Activated CD8-positive, alpha-beta memory T cell treated with anti-CD3 and anti-CD28 coated beads for 36 hours (primary cell): ENCODE data around the gene CST1. TPM values are rescaled to one million over a fixed set of nuclear protein-coding genes. Genes with fewer than 3 reads are reported as not detected.
"Not testable (repeated sequence)": the region's sequence is repeated elsewhere in the genome, so short reads cannot be mapped to it uniquely, and the experiment has no call there.

Experiments
- CTCF ChIA-PET: fragments of 350-600 bp; sonication (Branson Sonifier 250); formaldehyde crosslinking; loops from one replicate; lab custom pipeline; 2021; ENCODE audit warnings: antibody characterized with exemption; lab: Charles Lee
- POLR2A ChIA-PET: fragments of 350-600 bp; sonication (Branson Sonifier 250); formaldehyde crosslinking; loops from one replicate; lab custom pipeline; 2021; ENCODE audit warnings: antibody characterized with exemption; lab: Charles Lee
- total RNA-seq, 2 experiments: library from RNA; stranded (reverse); gene quantifications; one replicate each; pipeline ENCODE4 v1.2.3, GENCODE V29; 2021

CST1 gene
- total RNA-seq, 2 experiments from 2014 or later: not detected

- POLR2A ChIA-PET, CTCF ChIA-PET: not testable (repeated sequence)
Observed at GRCh38 chr20:23722851-23723250, 27.9 kb downstream of the CST1 start.

- ChIA-PET CTCF (no interaction called here), POLR2A (no interaction called here)
Observed at GRCh38 chr20:23721962-23722361, 28.8 kb downstream of the CST1 start.

GRCh38 chr20:23719351-23719750 lies 31.4 kb downstream of the CST1 start:
- POLR2A ChIA-PET, CTCF ChIA-PET: not testable (repeated sequence)

- CTCF ChIA-PET, POLR2A ChIA-PET: not testable (repeated sequence)
Observed at GRCh38 chr20:23711778-23712177, 39.0 kb downstream of the CST1 start.

- CTCF ChIA-PET: no interaction called here
- POLR2A ChIA-PET: no interaction called here
Observed at GRCh38 chr20:23710771-23711170, 40.0 kb downstream of the CST1 start.

GRCh38 chr20:23705895-23706294 lies 44.8 kb downstream of the CST1 start:
- ChIA-PET POLR2A (no interaction called here), CTCF (no interaction called here)

- ChIA-PET POLR2A (no interaction called here), CTCF (no interaction called here)
Observed at GRCh38 chr20:23702021-23702420, 48.7 kb downstream of the CST1 start.

GRCh38 chr20:23700931-23701330 lies 49.8 kb downstream of the CST1 start:
- CTCF ChIA-PET: no interaction called here

GRCh38 chr20:23697947-23698346 lies 52.8 kb downstream of the CST1 start:
- ChIA-PET POLR2A (no interaction called here), CTCF (no interaction called here)

More at GRCh38 chr20:23700931-23701330, 49.8 kb downstream of the CST1 start:
- POLR2A ChIA-PET: no interaction called here

Other genes with a start within 250 kb of the CST1 start
- not detected for gene CST9L, start 182.5 kb downstream of the CST1 start, total RNA-seq
- gene CST9, start 145.0 kb downstream of the CST1 start, total RNA-seq: not detected
- gene CST3, start 113.0 kb downstream of the CST1 start, total RNA-seq: under 1 TPM; 0.86 to 0.99 TPM
- gene CST4, start 61.9 kb downstream of the CST1 start, total RNA-seq: not detected
- not detected for gene CST2, start 75.8 kb upstream of the CST1 start, total RNA-seq
- not detected for gene CST5, start 128.8 kb upstream of the CST1 start, total RNA-seq
- gene GGTLC1, start 237.8 kb upstream of the CST1 start, total RNA-seq: not detected